ENCODE measurements around the gene FREM1. TPM values are rescaled to one million over a fixed set of nuclear protein-coding genes. Genes with fewer than 3 reads are reported as not detected.

FREM1 gene
- total RNA-seq, 1 experiment from 2014 or later: 0.50 TPM

DNA sequence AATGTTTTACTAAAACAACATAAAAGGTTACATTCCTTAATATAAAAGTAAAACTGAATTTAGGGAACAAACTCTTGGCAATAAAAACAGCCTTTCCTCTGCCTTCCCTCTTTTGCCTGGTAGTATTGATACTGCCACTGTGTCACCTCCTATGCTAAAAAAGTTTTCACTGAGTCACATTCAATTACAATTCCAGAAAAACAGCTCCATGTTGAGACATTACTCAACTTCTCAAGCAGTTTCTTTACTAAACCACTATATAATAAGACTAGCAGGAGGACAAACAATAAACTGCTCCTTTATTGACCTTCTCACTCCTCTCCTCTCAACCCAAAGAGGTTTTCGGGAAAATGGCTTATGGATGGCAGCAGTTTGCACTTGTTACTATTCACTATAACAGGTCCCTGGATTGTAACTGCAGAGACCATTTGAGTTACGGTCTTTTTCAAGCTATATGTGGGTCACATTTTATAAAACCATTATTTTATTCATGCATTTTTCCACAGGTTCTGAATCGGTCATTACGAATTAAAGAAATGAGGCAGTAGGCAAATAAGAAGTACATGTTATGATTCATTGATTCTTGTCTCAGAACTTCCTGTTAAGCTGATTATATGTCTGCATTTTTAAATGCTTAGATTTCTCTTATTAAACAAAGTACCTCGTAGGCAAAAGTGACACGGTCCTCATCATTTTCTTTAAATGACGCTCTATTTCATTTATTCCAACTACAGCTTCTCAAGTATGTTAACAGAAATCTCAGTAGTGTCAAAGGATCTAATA is 219.1 kb downstream of the FREM1 start:
- Mint-ChIP-seq H3K27ac (ENCODE audit: unreplicated experiment) (no peak overlapping the region), H3K4me1 (ENCODE audit: low read depth, unreplicated experiment) (no peaks in the 10 kb centered on the region), H3K27me3 (ENCODE audit: insufficient read depth, unreplicated experiment) (no peaks in the 10 kb centered on the region), H3K36me3 (ENCODE audit: insufficient read depth, unreplicated experiment) (peaks cover 12% of the 10 kb centered on the region), H3K4me3 (ENCODE audit: unreplicated experiment) (no peak overlapping the region), H3K9me3 (ENCODE audit: unreplicated experiment) (no peaks in the 10 kb centered on the region)
- no peak for DNase-seq
- Histone ChIP-seq H3K4me1 (no peaks in the 10 kb centered on the region), H3K4me3 (ENCODE audit: low read depth, low read length) (no peak overlapping the region), H3K36me3 (ENCODE audit: control insufficient read depth, insufficient read depth, low read length) (no peaks in the 10 kb centered on the region), H3K27me3 (replicated peaks; ENCODE audit: control insufficient read depth, insufficient read depth, low read length) (no peaks in the 10 kb centered on the region), H3K9me3 (no peaks in the 10 kb centered on the region)
- ChIA-PET POLR2A (no interaction called here), CTCF (no interaction called here)
- TF ChIP-seq, protein P1, sequence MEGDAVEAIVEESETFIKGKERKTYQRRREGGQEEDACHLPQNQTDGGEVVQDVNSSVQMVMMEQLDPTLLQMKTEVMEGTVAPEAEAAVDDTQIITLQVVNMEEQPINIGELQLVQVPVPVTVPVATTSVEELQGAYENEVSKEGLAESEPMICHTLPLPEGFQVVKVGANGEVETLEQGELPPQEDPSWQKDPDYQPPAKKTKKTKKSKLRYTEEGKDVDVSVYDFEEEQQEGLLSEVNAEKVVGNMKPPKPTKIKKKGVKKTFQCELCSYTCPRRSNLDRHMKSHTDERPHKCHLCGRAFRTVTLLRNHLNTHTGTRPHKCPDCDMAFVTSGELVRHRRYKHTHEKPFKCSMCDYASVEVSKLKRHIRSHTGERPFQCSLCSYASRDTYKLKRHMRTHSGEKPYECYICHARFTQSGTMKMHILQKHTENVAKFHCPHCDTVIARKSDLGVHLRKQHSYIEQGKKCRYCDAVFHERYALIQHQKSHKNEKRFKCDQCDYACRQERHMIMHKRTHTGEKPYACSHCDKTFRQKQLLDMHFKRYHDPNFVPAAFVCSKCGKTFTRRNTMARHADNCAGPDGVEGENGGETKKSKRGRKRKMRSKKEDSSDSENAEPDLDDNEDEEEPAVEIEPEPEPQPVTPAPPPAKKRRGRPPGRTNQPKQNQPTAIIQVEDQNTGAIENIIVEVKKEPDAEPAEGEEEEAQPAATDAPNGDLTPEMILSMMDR (IDR thresholded peaks at IDR 0.05; ENCODE audit: insufficient read depth in 1 of 2, low read depth in 1 of 2, low read length in 1 of 2, severe bottlenecking in 1 of 2, unreplicated experiment in 1 of 2): no peak
- BruUV-seq (replicated peaks): no TSS peak
- intact Hi-C loops (cut with micrococcal nuclease; ENCODE audit: unreplicated experiment): loop anchor here (10.0 kb wide), 1 partner anchor 74 kb away; no protein-coding TSS in a partner anchor

DNA sequence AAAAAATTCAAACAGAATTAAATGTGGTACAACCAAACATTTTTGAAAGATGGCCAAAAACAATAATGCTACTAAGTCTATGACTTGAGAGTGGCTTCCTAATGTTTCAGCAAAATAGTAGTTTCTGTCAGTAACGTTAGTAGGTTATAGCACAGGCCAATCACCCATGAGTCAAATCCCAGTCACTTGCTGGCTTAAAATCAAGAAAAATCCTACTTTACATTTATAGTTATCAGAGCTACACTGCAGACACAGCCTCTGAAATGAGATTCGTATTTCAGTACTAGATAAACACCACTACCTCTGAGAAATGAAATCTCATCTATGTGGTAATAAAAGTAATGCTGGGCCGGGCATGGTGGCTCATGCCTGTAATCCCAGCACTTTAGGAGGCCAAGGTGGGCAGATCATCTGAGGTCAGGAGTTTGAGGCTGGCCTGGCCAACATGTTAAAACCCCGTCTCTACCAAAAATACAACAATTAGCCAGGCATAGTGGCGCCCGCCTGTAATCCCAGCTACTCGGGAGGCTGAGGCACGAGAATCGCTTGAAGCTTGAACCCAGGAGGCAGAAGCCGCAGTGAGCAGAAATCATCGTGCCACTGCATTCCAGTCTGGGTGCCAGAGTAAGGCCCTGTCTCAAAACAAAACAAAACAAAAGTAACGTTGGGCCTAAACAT is 223.0 kb downstream of the FREM1 start:
- intact Hi-C loops (cut with micrococcal nuclease; ENCODE audit: unreplicated experiment): no loop called here
- Mint-ChIP-seq H3K4me3 (ENCODE audit: unreplicated experiment) (no peak overlapping the region), H3K27me3 (ENCODE audit: insufficient read depth, unreplicated experiment) (no peaks in the 10 kb centered on the region), H3K9me3 (ENCODE audit: unreplicated experiment) (no peaks in the 10 kb centered on the region), H3K27ac (ENCODE audit: unreplicated experiment) (no peak overlapping the region), H3K36me3 (ENCODE audit: insufficient read depth, unreplicated experiment) (no peaks in the 10 kb centered on the region), H3K4me1 (ENCODE audit: low read depth, unreplicated experiment) (no peaks in the 10 kb centered on the region)
- POLR2A ChIA-PET: no interaction called here
- Histone ChIP-seq H3K9me3 (no peaks in the 10 kb centered on the region), H3K27me3 (replicated peaks; ENCODE audit: control insufficient read depth, insufficient read depth, low read length) (no peaks in the 10 kb centered on the region), H3K4me3 (ENCODE audit: low read depth, low read length) (no peak overlapping the region), H3K36me3 (ENCODE audit: control insufficient read depth, insufficient read depth, low read length) (no peaks in the 10 kb centered on the region), H3K4me1 (no peaks in the 10 kb centered on the region)
- no TSS peak for BruUV-seq (replicated peaks)
- DNase-seq: no peak
- TF ChIP-seq, protein P1 (IDR thresholded peaks at IDR 0.05; ENCODE audit: insufficient read depth in 1 of 2, low read depth in 1 of 2, low read length in 1 of 2, severe bottlenecking in 1 of 2, unreplicated experiment in 1 of 2): no peak
- CTCF ChIA-PET: no interaction called here

DNA sequence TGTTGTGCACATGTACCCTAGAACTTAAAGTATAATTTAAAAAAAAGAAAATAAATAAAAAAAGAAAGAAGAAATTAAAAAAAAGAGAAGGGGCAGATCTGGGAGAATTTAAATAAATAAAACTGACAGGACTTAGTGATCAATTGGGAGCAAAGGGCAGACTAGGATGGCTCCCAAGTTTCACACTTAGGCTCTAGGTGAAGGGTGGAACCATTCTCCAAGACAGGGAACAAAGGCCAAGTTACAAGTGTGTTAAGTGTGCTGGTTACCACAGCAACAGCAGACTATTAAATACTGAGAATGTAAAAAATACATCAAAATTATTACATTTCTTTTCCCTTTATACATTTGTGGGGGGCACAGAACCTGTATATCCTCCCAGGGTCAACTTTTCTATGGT is 224.1 kb downstream of the FREM1 start:
- Mint-ChIP-seq H3K36me3 (ENCODE audit: insufficient read depth, unreplicated experiment) (no peaks in the 10 kb centered on the region), H3K27ac (ENCODE audit: unreplicated experiment) (no peak overlapping the region), H3K27me3 (ENCODE audit: insufficient read depth, unreplicated experiment) (no peaks in the 10 kb centered on the region), H3K4me3 (ENCODE audit: unreplicated experiment) (no peak overlapping the region), H3K4me1 (ENCODE audit: low read depth, unreplicated experiment) (no peaks in the 10 kb centered on the region), H3K9me3 (ENCODE audit: unreplicated experiment) (no peaks in the 10 kb centered on the region)
- ChIA-PET POLR2A (no interaction called here), CTCF (no interaction called here)
- Histone ChIP-seq H3K27me3 (replicated peaks; ENCODE audit: control insufficient read depth, insufficient read depth, low read length) (no peaks in the 10 kb centered on the region), H3K36me3 (ENCODE audit: control insufficient read depth, insufficient read depth, low read length) (no peaks in the 10 kb centered on the region), H3K4me3 (ENCODE audit: low read depth, low read length) (no peak overlapping the region), H3K4me1 (no peaks in the 10 kb centered on the region), H3K9me3 (no peaks in the 10 kb centered on the region)
- no peak for DNase-seq
- intact Hi-C loops (cut with micrococcal nuclease; ENCODE audit: unreplicated experiment): no loop called here
- BruUV-seq (replicated peaks): no TSS peak
- TF ChIP-seq, protein P1 (IDR thresholded peaks at IDR 0.05; ENCODE audit: insufficient read depth in 1 of 2, low read depth in 1 of 2, low read length in 1 of 2, severe bottlenecking in 1 of 2, unreplicated experiment in 1 of 2): no peak

Other genes with a start within 250 kb of the FREM1 start
- gene ZDHHC21, start 217.0 kb downstream of the FREM1 start, total RNA-seq (2022): 5.8 and 6.8 TPM in 2 replicates
- gene CER1, start 187.7 kb downstream of the FREM1 start, total RNA-seq (2022): not detected in 2 replicates

Measured in Caco-2 (cell line).